Anterior cingulate cortex (tissue), 58 donors: ENCODE measurements around the gene ABCC9.
"Not testable (repeated sequence)": the region's sequence is repeated elsewhere in the genome, so short reads cannot be mapped to it uniquely, and the experiment has no call there.

Experiments used
- DNase-seq, 58 donors: peaks; one replicate each; lab custom pipeline; 2025; lab: John Stamatoyannopoulos, UW

ABCC9 gene

GRCh38 chr12:21823581-21823980, 117.6 kb downstream of the ABCC9 start:
- DNase-seq, result peak in 33 of 58 donors; percentile 0 to 31 (median 7)

GRCh38 chr12:21819678-21820077, 121.5 kb downstream of the ABCC9 start:
- DNase-seq, result no peak

GRCh38 chr12:21819236-21819635, 122.0 kb downstream of the ABCC9 start:
- no peak for DNase-seq

- DNase-seq, result no peak
Measured at GRCh38 chr12:21818627-21819026, 122.6 kb downstream of the ABCC9 start.

- DNase-seq, result no peak
Measured at GRCh38 chr12:21815306-21816062, 125.7 kb downstream of the ABCC9 start.

- DNase-seq, result no peak
Measured at GRCh38 chr12:21814814-21815213, 126.4 kb downstream of the ABCC9 start.

- DNase-seq, result no peak
Measured at GRCh38 chr12:21814327-21814726, 126.9 kb downstream of the ABCC9 start.

- DNase-seq, result no peak
Measured at GRCh38 chr12:21813751-21814150, 127.5 kb downstream of the ABCC9 start.

- DNase-seq, result no peak
Measured at GRCh38 chr12:21813125-21813524, 128.1 kb downstream of the ABCC9 start.

GRCh38 chr12:21812340-21812739, 128.9 kb downstream of the ABCC9 start:
- DNase-seq, result not testable (repeated sequence)

GRCh38 chr12:21809100-21809499, 132.1 kb downstream of the ABCC9 start:
- no peak for DNase-seq

GRCh38 chr12:21806255-21806654, 135.0 kb downstream of the ABCC9 start:
- DNase-seq, result no peak

- no peak for DNase-seq
Measured at GRCh38 chr12:21801522-21802288, 139.5 kb downstream of the ABCC9 start.

- DNase-seq, result no peak
Measured at GRCh38 chr12:21800011-21800410, 141.2 kb downstream of the ABCC9 start.

- DNase-seq, result no peak
Measured at GRCh38 chr12:21797539-21797938, 143.7 kb downstream of the ABCC9 start.

- DNase-seq, result no peak
Measured at GRCh38 chr12:21795648-21796328, 145.4 kb downstream of the ABCC9 start.

- DNase-seq, result not testable (repeated sequence)
Measured at GRCh38 chr12:21794807-21795595, 146.2 kb downstream of the ABCC9 start.

GRCh38 chr12:21789687-21790086, 151.5 kb downstream of the ABCC9 start:
- DNase-seq, result not testable (repeated sequence)

- no peak for DNase-seq
Measured at GRCh38 chr12:21788089-21788983, 152.9 kb downstream of the ABCC9 start.
